Tibial artery (tissue), 4 donors: Measurements from ENCODE around the gene DNAJB13.

Experiments
- DNase-seq, 2 donors: peaks; one replicate each; pipeline ENCODE4 v3.0.0-alpha.2; 2019
- H3K27ac ChIP-seq, 2 donors: fragments of 200-600 bp; sonication (generic) in 1 of 2; 1 replicate in 1 of 2; 2 replicates in 1 of 2; pipeline ENCODE4 v1.5.1; 2018 to 2019; ENCODE audit warnings: mild to moderate bottlenecking in 1 of 2
- H3K27me3 ChIP-seq, 2 donors: fragments of 200-600 bp; sonication (generic) in 1 of 2; one replicate each; pipeline versions ENCODE4 v1.5.1 to v1.6.0; 2016 to 2019
- H3K36me3 ChIP-seq, 3 donors: fragments of 200-600 bp; sonication (generic) in 2 of 3; one replicate each; pipeline ENCODE4 v1.5.1; 2016 to 2019; ENCODE audit warnings: mild to moderate bottlenecking in 2 of 3
- H3K4me1 ChIP-seq, 4 donors: fragments of 200-600 bp; sonication (generic) in 2 of 4; 1 replicate in 3 of 4; 2 replicates in 1 of 4; pipeline ENCODE4 v1.5.1; 2016 to 2019
- H3K4me3 ChIP-seq, 2 donors: fragments of 200-600 bp; sonication (generic) in 1 of 2; 1 replicate in 1 of 2; 2 replicates in 1 of 2; pipeline ENCODE4 v1.5.1; 2018 to 2019; ENCODE audit warnings: mild to moderate bottlenecking in 2 of 2
- H3K9me3 ChIP-seq, 3 donors: fragments of 200-600 bp; sonication (generic) in 1 of 3; one replicate each; pipeline ENCODE4 v1.5.1; 2016 to 2019
- CTCF ChIP-seq, 2 experiments: fragments of 200-600 bp in 1 of 2; fragments of 450-650 bp in 1 of 2; IDR thresholded peaks; one replicate each; pipeline ENCODE4 v1.5.1; 2017 to 2019; ENCODE audit warnings: antibody characterized with exemption in 2 of 2, mild to moderate bottlenecking in 1 of 2, moderate library complexity in 1 of 2
- intact Hi-C: fragments of 100-400 bp; cut with DNase I; formaldehyde crosslinking; loops from one replicate; pipeline ENCODE4 v1.15.0; 2023; ENCODE audit warnings: low total_unique reads

Gene DNAJB13

GRCh38 chr11:73950869-73951710 is at the start of gene DNAJB13:
DNAJB13 (plus strand) TSS chr11:73951026; CDS start chr11:73951070, 44 bp downstream.
- Histone ChIP-seq H3K4me3 (no peak within 1 kb of the TSS), H3K27me3 (no peaks in the 10 kb centered on the region), H3K36me3 (no peaks in the 10 kb centered on the region), H3K27ac (no peak within 1 kb of the TSS), H3K4me1 (no peaks in the 10 kb centered on the region), H3K9me3 (no peaks in the 10 kb centered on the region)
- no peak for TF ChIP-seq CTCF (IDR thresholded peaks at IDR 0.05)
- intact Hi-C loops: no loop called here
- DNase-seq: no peak

GRCh38 chr11:73902303-73902702 is 48.5 kb upstream of the DNAJB13 start:
- intact Hi-C loops: no loop called here
- H3K4me3 ChIP-seq: no peak overlapping the region
- peaks cover 17 to 65% (median 31%) of the 10 kb centered on the region in 3 donors for H3K36me3 ChIP-seq
- no peaks in the 10 kb centered on the region for H3K9me3 ChIP-seq
- H3K27me3 ChIP-seq: no peaks in the 10 kb centered on the region
- H3K4me1 ChIP-seq: no peaks in the 10 kb centered on the region
- no peak for TF ChIP-seq CTCF (IDR thresholded peaks at IDR 0.05)
- no peak overlapping the region for H3K27ac ChIP-seq
- DNase-seq: no peak

- H3K4me3 ChIP-seq: no peak overlapping the region
- no peaks in the 10 kb centered on the region for H3K27me3 ChIP-seq
- DNase-seq: no peak
- no peak for TF ChIP-seq CTCF (IDR thresholded peaks at IDR 0.05)
- peaks cover 26 to 74% (median 32%) of the 10 kb centered on the region in 3 donors for H3K36me3 ChIP-seq
- no peak overlapping the region for H3K27ac ChIP-seq
- H3K9me3 ChIP-seq: no peaks in the 10 kb centered on the region
- intact Hi-C loops: no loop called here
- H3K4me1 ChIP-seq: no peaks in the 10 kb centered on the region
These were observed 43.6 kb upstream of the DNAJB13 start for GRCh38 chr11:73907191-73907590.

GRCh38 chr11:73912026-73912425 is 38.8 kb upstream of the DNAJB13 start:
- peaks cover 55 to 88% (median 76%) of the 10 kb centered on the region in 3 donors for H3K36me3 ChIP-seq
- H3K27ac ChIP-seq: no peak overlapping the region
- no peak for TF ChIP-seq CTCF (IDR thresholded peaks at IDR 0.05)
- no peaks in the 10 kb centered on the region for H3K9me3 ChIP-seq
- H3K4me1 ChIP-seq: no peaks in the 10 kb centered on the region
- H3K4me3 ChIP-seq: no peak overlapping the region
- intact Hi-C loops: no loop called here
- no peak for DNase-seq
- no peaks in the 10 kb centered on the region for H3K27me3 ChIP-seq

GRCh38 chr11:73913472-73913871 is 37.4 kb upstream of the DNAJB13 start:
- no peak for TF ChIP-seq CTCF (IDR thresholded peaks at IDR 0.05)
- DNase-seq: no peak
- Histone ChIP-seq H3K4me3 (no peak overlapping the region), H3K27me3 (no peaks in the 10 kb centered on the region), H3K27ac (no peak overlapping the region), H3K9me3 (no peaks in the 10 kb centered on the region), H3K4me1 (no peaks in the 10 kb centered on the region), H3K36me3 (peaks cover 60 to 92% (median 83%) of the 10 kb centered on the region in 3 donors)
- intact Hi-C loops: no loop called here
